IMR-90 (cell line): Measurements from ENCODE around the gene ARHGAP19. TPM values are rescaled to one million over a fixed set of nuclear protein-coding genes. Genes with fewer than 3 reads are reported as not detected.

Experiments
- ATAC-seq: fragments of 200-7000 bp; cut with Tn5 transposase; 2 replicates; pipeline ENCODE4 v1.9.1; 2020; ENCODE audit warnings: low read depth, mild to moderate bottlenecking, moderate library complexity
- BruUV-seq: library from RNA; stranded (reverse); fragments of 400-500 nt; replicated peaks from 2 replicates; lab custom pipeline; 2021; lab: Mats Ljungman, UMichigan
- CTCF ChIA-PET: fragments of 300-600 bp; formaldehyde crosslinking; extraction: SDS; loops from one replicate; lab custom pipeline; 2021; ENCODE audit warnings: antibody characterized with exemption; lab: Yijun Ruan, JAX
- POLR2A ChIA-PET: fragments of 300-600 bp; sonication (Branson Sonifier 250); formaldehyde crosslinking; loops from one replicate; lab custom pipeline; 2022; ENCODE audit warnings: antibody characterized with exemption; ENCODE audit not compliant: unreplicated experiment; lab: Charles Lee
- DNase-seq: peaks from one replicate; pipeline ENCODE4 v3.0.0; 2013
- H2AFZ ChIP-seq: replicated peaks from 2 replicates; pipeline ENCODE3; 2013; ENCODE audit warnings: low read length, mild to moderate bottlenecking; ENCODE audit not compliant: poor library complexity
- H2AK5ac ChIP-seq: 2 replicates; pipeline ENCODE4 v1.6.1; 2013; ENCODE audit warnings: low read depth, low read length, inconsistent platforms
- H2AK9ac ChIP-seq: replicated peaks from 2 replicates; pipeline ENCODE3; 2013; ENCODE audit warnings: mild to moderate bottlenecking, low read depth, low read length, moderate library complexity; ENCODE audit not compliant: poor library complexity
- H2BK120ac ChIP-seq: 2 replicates; pipeline ENCODE4 v1.6.1; 2013; ENCODE audit warnings: low read depth, low read length, inconsistent platforms
- H2BK15ac ChIP-seq: 3 replicates; pipeline ENCODE4 v1.6.1; 2013; ENCODE audit warnings: low read depth, low read length, inconsistent platforms
- H2BK20ac ChIP-seq: 2 replicates; pipeline ENCODE4 v1.6.1; 2013; ENCODE audit warnings: low read depth, mild to moderate bottlenecking, inconsistent platforms, low read length, moderate library complexity
- H2BK5ac ChIP-seq: 2 replicates; pipeline ENCODE4 v1.6.1; 2013; ENCODE audit warnings: mild to moderate bottlenecking, low read depth, low read length, inconsistent platforms; ENCODE audit not compliant: poor library complexity, severe bottlenecking
- H3K14ac ChIP-seq: replicated peaks from 2 replicates; pipeline ENCODE4 v1.6.1; 2013; ENCODE audit warnings: low read depth, low read length, inconsistent platforms
- H3K18ac ChIP-seq: 2 replicates; pipeline ENCODE4 v1.6.1; 2013; ENCODE audit warnings: low read depth, low read length, control low read depth
- H3K23ac ChIP-seq: 2 replicates; pipeline ENCODE4 v1.6.1; 2013; ENCODE audit warnings: low read depth, low read length, inconsistent platforms
- H3K27ac ChIP-seq: 2 replicates; pipeline ENCODE4 v1.5.1; 2013; ENCODE audit warnings: mild to moderate bottlenecking, control low read depth, low read length; ENCODE audit not compliant: insufficient read depth
- H3K27me3 ChIP-seq: 2 replicates; pipeline ENCODE4 v1.6.1; 2013; ENCODE audit warnings: low read length; ENCODE audit not compliant: control insufficient read depth, insufficient read depth
- H3K36me3 ChIP-seq: 2 replicates; pipeline ENCODE4 v1.6.1; 2013; ENCODE audit warnings: low read length, mixed read lengths; ENCODE audit not compliant: control insufficient read depth, insufficient read depth
- H3K4ac ChIP-seq: 2 replicates; pipeline ENCODE4 v1.6.1; 2013; ENCODE audit warnings: low read depth, low read length, inconsistent platforms
- H3K4me1 ChIP-seq: 2 replicates; pipeline ENCODE4 v1.6.1; 2013; ENCODE audit warnings: low read length, mixed read lengths; ENCODE audit not compliant: control insufficient read depth, insufficient read depth
- H3K4me2 ChIP-seq: 2 replicates; pipeline ENCODE4 v1.6.1; 2013; ENCODE audit warnings: low read depth, mild to moderate bottlenecking, control low read depth, low read length, moderate library complexity
- H3K4me3 ChIP-seq: 2 replicates; pipeline ENCODE4 v1.5.1; 2013; ENCODE audit warnings: low read depth, mild to moderate bottlenecking, control low read depth, low read length, moderate library complexity; ENCODE audit not compliant: insufficient read depth
- H3K56ac ChIP-seq: 2 replicates; pipeline ENCODE4 v1.6.1; 2013; ENCODE audit warnings: low read length, inconsistent platforms; ENCODE audit not compliant: insufficient read depth; ENCODE audit errors: extremely low read depth
- H3K79me1 ChIP-seq, 2 experiments: 2 replicates each; pipeline ENCODE4 v1.6.1; 2013; ENCODE audit warnings: low read length in 2 of 2, inconsistent platforms in 1 of 2, low read depth in 1 of 2
- H3K9ac ChIP-seq: 2 replicates; pipeline ENCODE4 v1.6.1; 2013; ENCODE audit warnings: low read depth, low read length, control low read depth
- H3K9me1 ChIP-seq: 2 replicates; pipeline ENCODE4 v1.6.1; 2013; ENCODE audit warnings: low read length, inconsistent platforms; ENCODE audit not compliant: insufficient read depth
- H3K9me3 ChIP-seq: 2 replicates; pipeline ENCODE4 v1.6.1; 2013; ENCODE audit warnings: low read length; ENCODE audit not compliant: control insufficient read depth, insufficient read depth
- H4K20me1 ChIP-seq: 2 replicates; pipeline ENCODE4 v1.6.1; 2013; ENCODE audit warnings: low read length, inconsistent platforms; ENCODE audit not compliant: insufficient read depth
- H4K5ac ChIP-seq: 2 replicates; pipeline ENCODE4 v1.6.1; 2013; ENCODE audit warnings: mild to moderate bottlenecking, low read depth, low read length, control low read depth
- H4K8ac ChIP-seq, 2 experiments: 2 replicates each; pipeline ENCODE4 v1.6.1; 2013; ENCODE audit warnings: low read depth in 2 of 2, low read length in 2 of 2, control low read depth in 1 of 2, inconsistent platforms in 1 of 2
- H4K91ac ChIP-seq: 2 replicates; pipeline ENCODE4 v1.6.1; 2013; ENCODE audit warnings: low read depth, low read length, inconsistent platforms; ENCODE audit not compliant: insufficient read depth
- CEBPB ChIP-seq: IDR thresholded peaks from 2 replicates; pipeline ENCODE4 v1.6.1; 2012; ENCODE audit warnings: low read depth, low read length, improper control_type of control experiment
- CHD1 ChIP-seq: IDR thresholded peaks from 2 replicates; pipeline ENCODE4 v1.6.1; 2012; ENCODE audit warnings: low read depth, low read length, improper control_type of control experiment
- MAFK ChIP-seq: IDR thresholded peaks from 2 replicates; pipeline ENCODE4 v1.6.1; 2012; ENCODE audit warnings: low read depth, low read length, improper control_type of control experiment
- MXI1 ChIP-seq: IDR thresholded peaks from 2 replicates; pipeline ENCODE4 v1.6.1; 2012; ENCODE audit warnings: low read depth, mild to moderate bottlenecking, low read length, moderate library complexity, borderline replicate concordance
- RAD21 ChIP-seq: IDR thresholded peaks from 2 replicates; pipeline ENCODE4 v1.6.1; 2012; ENCODE audit warnings: low read length, improper control_type of control experiment
- SMC3 ChIP-seq: fragments of 150-350 bp; IDR thresholded peaks from 2 replicates; pipeline ENCODE4 v1.6.1; 2016; ENCODE audit warnings: low read depth, mild to moderate bottlenecking, antibody characterized with exemption, low read length, moderate library complexity
- WGBS, 2 experiments: methylation state at CpG; one replicate each; pipeline versions ENCODE4 v1.1.5 to v1.1.7; 2013; ENCODE audit warnings: missing lambda C conversion rate in 2 of 2; ENCODE audit not compliant: insufficient read length in 1 of 2; ENCODE audit errors: extremely low coverage in 2 of 2; 5-methylcytosine and 5-hydroxymethylcytosine counted together
- dilution Hi-C: fragments of 300-500 bp; cut with HindIII; formaldehyde crosslinking; loops from one replicate; pipeline ENCODE4 v1.14.3; 2018; ENCODE audit warnings: low sequenced_read_pairs; ENCODE audit not compliant: unreplicated experiment
- in situ Hi-C: fragments of 300-500 bp; cut with MboI; formaldehyde crosslinking; loops from 3 replicates; pipeline ENCODE4 v1.14.3; 2019; ENCODE audit warnings: low sequenced_read_pairs, inconsistent platforms, mixed read lengths
- intact Hi-C: fragments of 100-400 bp; cut with micrococcal nuclease; formaldehyde crosslinking; loops from 2 replicates; pipeline ENCODE4 v1.10.0; 2022
- polyA plus RNA-seq, 3 experiments: library from polyadenylated mRNA; depleted of rRNA; stranded (reverse); fragments of >200 nt; gene quantifications; 2 replicates each; pipeline ENCODE4 v1.2.3, GENCODE V29; 2012; ENCODE audit warnings: low replicate concordance in 1 of 3
- total RNA-seq: library from RNA; depleted of rRNA; stranded (reverse); fragments of >200 nt; gene quantifications from 2 replicates; pipeline ENCODE4 v1.2.3, GENCODE V29; 2012
- TF ChIP-seq, protein P1 (sequence below): fragments of 150-350 bp; IDR thresholded peaks from 2 replicates; pipeline ENCODE4 v1.6.1; 2016; ENCODE audit warnings: low read depth, mild to moderate bottlenecking, low read length, moderate library complexity, borderline replicate concordance

Gene ARHGAP19
- total and polyA plus RNA-seq, 2 of the 4 experiments (the other 2 are of a cell fraction): 6.3 to 7.0 TPM

DNA sequence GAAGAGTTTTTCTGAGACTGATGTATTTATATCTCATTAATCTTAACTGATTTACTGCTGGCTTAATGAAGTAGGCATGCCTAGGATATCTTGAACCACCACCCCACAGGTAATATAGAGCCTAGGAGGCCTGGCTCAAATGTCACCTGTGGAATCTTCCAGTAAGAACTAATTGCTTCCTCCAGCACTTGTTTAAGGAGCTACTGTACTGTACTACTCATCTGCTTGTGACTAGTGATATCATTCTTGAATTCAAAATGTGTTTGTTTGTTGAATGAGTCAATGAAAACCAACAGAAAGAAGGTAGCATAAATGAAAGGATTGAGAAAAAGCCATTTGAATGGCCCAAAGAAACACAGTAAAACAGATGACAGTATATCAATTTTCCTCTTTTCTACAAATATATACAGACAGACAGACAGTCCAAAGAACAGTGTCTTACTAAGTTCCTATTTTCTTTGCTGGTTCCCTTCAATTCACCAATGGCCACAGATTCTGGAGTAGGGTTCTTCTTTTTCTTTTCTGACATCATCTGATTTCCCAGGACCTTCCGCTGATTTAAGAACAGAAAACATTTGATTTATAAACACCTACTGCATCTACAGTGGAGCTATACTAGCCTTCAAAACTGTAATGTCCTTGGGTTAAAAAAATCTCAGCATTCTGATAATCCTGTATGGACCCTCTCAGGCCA lies 63.0 kb downstream of the ARHGAP19 start:
- TF ChIP-seq CHD1 (no peak), CEBPB (no peak), RAD21 (no peak), SMC3 (no peak), MAFK (no peak), MXI1 (no peak)
- TF ChIP-seq, protein P1, sequence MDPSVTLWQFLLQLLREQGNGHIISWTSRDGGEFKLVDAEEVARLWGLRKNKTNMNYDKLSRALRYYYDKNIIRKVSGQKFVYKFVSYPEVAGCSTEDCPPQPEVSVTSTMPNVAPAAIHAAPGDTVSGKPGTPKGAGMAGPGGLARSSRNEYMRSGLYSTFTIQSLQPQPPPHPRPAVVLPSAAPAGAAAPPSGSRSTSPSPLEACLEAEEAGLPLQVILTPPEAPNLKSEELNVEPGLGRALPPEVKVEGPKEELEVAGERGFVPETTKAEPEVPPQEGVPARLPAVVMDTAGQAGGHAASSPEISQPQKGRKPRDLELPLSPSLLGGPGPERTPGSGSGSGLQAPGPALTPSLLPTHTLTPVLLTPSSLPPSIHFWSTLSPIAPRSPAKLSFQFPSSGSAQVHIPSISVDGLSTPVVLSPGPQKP: no peak
- Histone ChIP-seq H3K18ac (no peak overlapping the region), H2AK9ac (no peak overlapping the region), H3K36me3 (peaks cover 3% of the 10 kb centered on the region; the same call in 1 of the 2 replicates), H3K9me1 (no peaks in the 10 kb centered on the region; the same call in 1 of the 2 replicates), H3K4ac (no peak overlapping the region), H3K9me3 (no peaks in the 10 kb centered on the region), H3K9ac (no peak overlapping the region), H3K56ac (no peak overlapping the region), H4K91ac (no peak overlapping the region), H2BK120ac (no peak overlapping the region), H3K4me1 (peaks cover 3% of the 10 kb centered on the region; the same call in 1 of the 2 replicates), H2AFZ (no peak overlapping the region), H3K79me1 (no peaks in the 10 kb centered on the region), H2AK5ac (no peak overlapping the region), H2BK5ac (no peak overlapping the region), H3K27me3 (no peaks in the 10 kb centered on the region), H2BK20ac (no peak overlapping the region), H4K5ac (no peak overlapping the region), H3K23ac (no peak overlapping the region), H3K4me3 (no peak overlapping the region), H4K8ac (no peak overlapping the region), H3K27ac (no peak overlapping the region), H4K20me1 (no peaks in the 10 kb centered on the region), H3K14ac (no peak overlapping the region; the same call in 1 of the 2 replicates), H3K4me2 (peak overlapping the region; percentile 15; the same call in 1 of the 2 replicates), H2BK15ac (no peak overlapping the region)
- peak; percentile 81 for DNase-seq
- no CpG with 5 or more reads among the region's 1 CpG for WGBS, 2 experiments
- in situ Hi-C loops (no loop called here), intact Hi-C loops (loop anchor here (5.0 kb wide), 1 partner anchor 832 kb away; no protein-coding TSS in a partner anchor), dilution Hi-C loops (no loop called here)
- peak; percentile 52 for ATAC-seq
- no TSS peak for BruUV-seq
- ChIA-PET POLR2A (interaction anchor here (0.5 kb wide), 1 partner anchor 15 kb away, joined by 5 read pairs; no protein-coding TSS in a partner anchor), CTCF (interaction anchor here (0.5 to 1.9 kb wide), 3 partner anchors 8 to 157 kb away, joined by 3 to 6 read pairs (median 4); no protein-coding TSS in a partner anchor)
